ENCODE results near the gene EDRF1.

EDRF1 gene

GRCh38 chr10:125797994-125798662 is 78.6 kb downstream of the EDRF1 start:
- Histone ChIP-seq H3K4me1 (peaks cover 11% of the 10 kb centered on the region), H3K27me3 (ENCODE audit: control insufficient read depth, insufficient read depth, low read length) (no peaks in the 10 kb centered on the region), H3K9me3 (ENCODE audit: control insufficient read depth, low read length) (no peaks in the 10 kb centered on the region), H3K4me2 (ENCODE audit: low read length) (no peak overlapping the region), H2AFZ (no peak overlapping the region), H3K4me3 (ENCODE audit: low read depth, low read length) (no peak overlapping the region), H3K79me2 (no peaks in the 10 kb centered on the region), H3K27ac (no peak overlapping the region), H3K9ac (no peak overlapping the region), H3K36me3 (ENCODE audit: control insufficient read depth, insufficient read depth, low read length) (no peaks in the 10 kb centered on the region)
- TF ChIP-seq CTCF (IDR thresholded peaks at IDR 0.05), result no peak

GRCh38 chr10:125799451-125800182 is 80.1 kb downstream of the EDRF1 start:
- H3K4me1 ChIP-seq, result peaks cover 11% of the 10 kb centered on the region
- H3K36me3 ChIP-seq (ENCODE audit: control insufficient read depth, insufficient read depth, low read length), result no peaks in the 10 kb centered on the region
- no peak overlapping the region for H2AFZ ChIP-seq
- no peaks in the 10 kb centered on the region for H3K79me2 ChIP-seq
- H3K4me2 ChIP-seq (ENCODE audit: low read length), result no peak overlapping the region
- no peak overlapping the region for H3K9ac ChIP-seq
- no peak overlapping the region for H3K4me3 ChIP-seq (ENCODE audit: low read depth, low read length)
- TF ChIP-seq CTCF (IDR thresholded peaks at IDR 0.05), result no peak
- no peaks in the 10 kb centered on the region for H3K9me3 ChIP-seq (ENCODE audit: control insufficient read depth, low read length)
- H3K27ac ChIP-seq, result no peak overlapping the region
- H3K27me3 ChIP-seq (ENCODE audit: control insufficient read depth, insufficient read depth, low read length), result no peaks in the 10 kb centered on the region

- no peak overlapping the region for H3K9ac ChIP-seq
- no peaks in the 10 kb centered on the region for H3K9me3 ChIP-seq (ENCODE audit: control insufficient read depth, low read length)
- TF ChIP-seq CTCF (IDR thresholded peaks at IDR 0.05), result no peak
- no peak overlapping the region for H3K4me2 ChIP-seq (ENCODE audit: low read length)
- no peak overlapping the region for H3K27ac ChIP-seq
- no peaks in the 10 kb centered on the region for H3K79me2 ChIP-seq
- H3K4me1 ChIP-seq, result peaks cover 15% of the 10 kb centered on the region
- H2AFZ ChIP-seq, result no peak overlapping the region
- no peak overlapping the region for H3K4me3 ChIP-seq (ENCODE audit: low read depth, low read length)
- H3K27me3 ChIP-seq (ENCODE audit: control insufficient read depth, insufficient read depth, low read length), result no peaks in the 10 kb centered on the region
- H3K36me3 ChIP-seq (ENCODE audit: control insufficient read depth, insufficient read depth, low read length), result no peaks in the 10 kb centered on the region
Observed at GRCh38 chr10:125801574-125801973, 82.1 kb downstream of the EDRF1 start.

- Histone ChIP-seq H3K36me3 (ENCODE audit: control insufficient read depth, insufficient read depth, low read length) (no peaks in the 10 kb centered on the region), H3K4me2 (ENCODE audit: low read length) (no peak overlapping the region), H2AFZ (no peak overlapping the region), H3K79me2 (no peaks in the 10 kb centered on the region), H3K27ac (no peak overlapping the region), H3K27me3 (ENCODE audit: control insufficient read depth, insufficient read depth, low read length) (no peaks in the 10 kb centered on the region), H3K9me3 (ENCODE audit: control insufficient read depth, low read length) (no peaks in the 10 kb centered on the region), H3K4me3 (ENCODE audit: low read depth, low read length) (no peak overlapping the region), H3K9ac (no peak overlapping the region), H3K4me1 (peaks cover 12% of the 10 kb centered on the region)
- TF ChIP-seq CTCF (IDR thresholded peaks at IDR 0.05), result no peak
Observed at GRCh38 chr10:125802131-125802530, 82.6 kb downstream of the EDRF1 start.
